GF-D8 (cell line): ENCODE data around the gene DDX42.
"Not testable (repeated sequence)": the region's sequence is repeated elsewhere in the genome, so short reads cannot be mapped to it uniquely, and the experiment has no call there.

Experiments used
- DNase-seq: peaks from one replicate; lab custom pipeline; 2025; lab: John Stamatoyannopoulos, UW

DDX42 gene

GRCh38 chr17:63838631-63839171 lies 64.7 kb downstream of the DDX42 start:
- DNase-seq = no peak

GRCh38 chr17:63840591-63841349 lies 66.8 kb downstream of the DDX42 start:
- no peak for DNase-seq

GRCh38 chr17:63841350-63842172 lies 67.6 kb downstream of the DDX42 start:
- no peak for DNase-seq

DNA sequence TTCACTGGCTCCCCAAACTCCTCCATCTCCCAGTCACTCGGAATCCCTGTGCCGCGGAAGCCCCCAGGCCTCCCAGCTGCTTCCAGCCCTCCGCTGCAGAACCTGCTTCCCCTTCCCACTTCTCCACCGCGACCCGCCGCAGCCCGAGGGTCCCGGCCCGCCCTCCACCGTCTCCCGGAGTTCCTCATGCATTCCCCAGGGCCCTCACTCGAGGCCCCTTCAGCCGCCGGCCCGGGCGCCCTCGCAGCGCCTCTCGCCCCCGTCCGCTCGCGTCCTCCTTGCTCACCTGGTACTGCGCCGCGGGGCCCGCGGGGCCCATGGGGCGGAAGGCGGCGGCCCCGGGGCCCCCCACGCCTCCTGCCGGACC lies 68.2 kb downstream of the DDX42 start:
- no peak for DNase-seq

DNA sequence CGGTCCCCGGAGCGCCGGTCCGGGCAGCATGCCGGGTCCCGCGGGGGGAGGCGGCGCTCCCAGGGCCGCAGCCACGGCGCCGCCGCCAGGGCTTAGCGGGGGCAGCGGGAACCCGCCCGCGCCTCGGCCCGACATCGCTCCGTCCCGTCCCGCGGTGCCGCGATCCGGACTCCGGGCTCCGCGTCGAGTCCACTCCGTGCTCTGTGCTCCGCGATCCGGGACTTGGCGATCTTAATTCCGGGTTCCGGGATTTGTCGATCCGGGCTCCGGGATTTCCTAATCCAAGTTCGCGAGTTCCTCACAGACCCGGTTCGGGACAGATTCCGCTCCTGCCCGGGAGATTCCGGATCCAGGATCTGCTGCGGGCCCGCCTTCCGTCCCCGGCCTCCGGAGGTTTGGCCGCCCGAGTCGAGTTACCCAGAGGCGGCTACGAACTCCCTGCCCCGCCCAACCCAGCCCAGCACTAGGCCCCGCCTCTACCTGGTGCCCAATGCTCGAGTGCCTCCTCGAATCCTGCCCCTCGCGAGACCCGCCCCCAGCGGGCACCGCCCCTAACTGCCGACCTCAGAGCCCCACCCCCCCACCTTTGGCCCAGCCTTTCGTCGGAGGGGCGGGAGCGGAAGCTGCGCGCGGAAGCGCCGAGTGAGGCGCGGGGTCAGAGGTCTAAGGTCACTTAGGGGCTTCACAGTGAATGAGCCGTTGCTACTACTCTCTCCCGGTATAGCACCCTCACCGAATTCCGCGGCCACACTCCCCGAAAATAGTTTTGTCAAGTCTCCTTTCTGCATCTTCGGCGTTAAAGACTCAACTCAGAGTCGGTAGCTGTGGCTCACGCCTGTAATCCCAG lies 68.8 kb downstream of the DDX42 start, which contains the start of gene SMARCD2:
Gene SMARCD2 (minus strand): TSS at position 146 of the 847 bp plus-strand sequence. CDS start 11 bp downstream, at position 135.
- DNase-seq = peak; percentile 92

DNA sequence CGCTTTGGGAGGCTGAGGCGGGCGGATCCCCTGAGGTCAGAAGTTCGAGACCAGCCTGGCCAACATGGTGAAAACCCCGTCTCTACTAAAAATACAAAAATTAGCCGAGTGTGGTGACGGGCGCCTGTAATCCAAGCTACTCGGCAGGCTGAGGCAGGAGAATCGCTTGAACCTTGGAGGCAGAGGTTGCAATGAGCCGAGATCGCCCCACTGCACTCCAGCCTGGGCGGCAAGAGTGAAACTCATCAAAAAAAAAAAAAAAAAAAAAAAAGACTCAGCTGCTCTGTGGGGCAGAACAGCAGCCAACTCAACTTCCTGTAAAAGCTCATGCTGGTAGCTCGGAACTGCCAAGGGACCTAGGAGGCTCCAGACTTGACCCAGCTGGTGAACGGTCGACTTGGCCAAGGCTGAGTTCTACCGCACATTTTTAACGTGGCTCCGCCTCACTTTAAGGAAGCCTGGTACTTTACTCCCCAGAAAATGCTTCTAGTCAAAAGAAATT lies 69.5 kb downstream of the DDX42 start:
- peak; percentile 88 for DNase-seq

- DNase-seq = no peak
These were observed 70.1 kb downstream of the DDX42 start for GRCh38 chr17:63843910-63844677.

- DNase-seq = no peak
These were observed 71.5 kb downstream of the DDX42 start for GRCh38 chr17:63845509-63845908.

- DNase-seq = no peak
These were observed 73.7 kb downstream of the DDX42 start for GRCh38 chr17:63847525-63848249.

- DNase-seq = peak; percentile 83
These were observed 75.1 kb downstream of the DDX42 start for GRCh38 chr17:63848834-63849689.

- peak; percentile 23 for DNase-seq
These were observed 76.4 kb downstream of the DDX42 start for GRCh38 chr17:63850401-63850800.

GRCh38 chr17:63853260-63853659 lies 79.3 kb downstream of the DDX42 start:
- no peak for DNase-seq

DNA sequence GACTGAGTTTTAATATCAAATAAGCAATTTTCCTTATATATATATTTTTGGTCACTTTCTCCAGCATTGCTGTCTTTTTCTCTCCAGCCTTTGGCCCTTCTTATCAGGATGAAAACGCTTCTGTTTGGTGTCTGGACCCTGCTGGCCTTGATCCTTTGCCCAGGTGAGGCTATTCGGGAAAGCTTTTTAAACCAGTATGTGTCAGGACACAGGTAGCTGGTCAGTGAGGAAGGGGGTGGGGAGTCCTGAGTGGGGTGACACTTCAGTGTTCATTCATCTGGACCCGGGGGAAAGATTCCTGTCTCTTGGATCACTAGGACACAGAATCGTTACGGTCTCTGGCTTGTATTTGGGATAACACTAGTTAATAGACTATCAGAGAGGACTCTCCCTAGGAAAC lies 80.7 kb downstream of the DDX42 start:
- no peak for DNase-seq

- DNase-seq = no peak
These were observed 81.2 kb downstream of the DDX42 start for GRCh38 chr17:63855185-63855584.

- not testable (repeated sequence) for DNase-seq
These were observed 82.5 kb downstream of the DDX42 start for GRCh38 chr17:63856425-63856824.

- no peak for DNase-seq
These were observed 85.3 kb downstream of the DDX42 start for GRCh38 chr17:63859257-63859656.

- DNase-seq = not testable (repeated sequence)
These were observed 92.7 kb downstream of the DDX42 start for GRCh38 chr17:63866625-63867024.
